Uterus (tissue), 4 donors: ENCODE data around the gene UGGT1. TPM values are rescaled to one million over a fixed set of nuclear protein-coding genes. Genes with fewer than 3 reads are reported as not detected.

Source experiments
- DNase-seq, 2 donors: peaks; one replicate each; pipeline ENCODE4 v3.0.0-alpha.2; 2019 to 2020
- H3K27ac ChIP-seq, 2 donors: fragments of 200-600 bp; sonication (generic); 1 replicate in 1 of 2; 2 replicates in 1 of 2; pipeline ENCODE4 v1.5.1; 2016 to 2018
- H3K27me3 ChIP-seq, 2 donors: fragments of 200-600 bp; sonication (generic); one replicate each; pipeline ENCODE4 v1.5.1; 2018 to 2019; ENCODE audit warnings: control low read depth in 1 of 2
- H3K36me3 ChIP-seq, 2 donors: fragments of 200-600 bp; sonication (generic); one replicate each; pipeline ENCODE4 v1.5.1; 2019; ENCODE audit warnings: control low read depth in 1 of 2
- H3K4me1 ChIP-seq, 2 donors: fragments of 200-600 bp; sonication (generic); one replicate each; pipeline ENCODE4 v1.5.1; 2018 to 2019; ENCODE audit warnings: control low read depth in 1 of 2
- H3K4me3 ChIP-seq, 2 donors: fragments of 200-600 bp; sonication (generic); 1 replicate in 1 of 2; 2 replicates in 1 of 2; pipeline ENCODE4 v1.5.1; 2018 to 2019; ENCODE audit warnings: mild to moderate bottlenecking in 1 of 2
- H3K9me3 ChIP-seq, 2 donors: fragments of 200-600 bp; sonication (generic); one replicate each; pipeline ENCODE4 v1.5.1; 2019; ENCODE audit warnings: control low read depth in 1 of 2
- POLR2A ChIP-seq, 2 donors: fragments of 450-650 bp; IDR thresholded peaks; one replicate each; pipeline ENCODE4 v1.6.1; 2016; ENCODE audit warnings: antibody characterized with exemption in 2 of 2, mild to moderate bottlenecking in 1 of 2, moderate library complexity in 1 of 2
- intact Hi-C: fragments of 100-400 bp; cut with DNase I; formaldehyde crosslinking; loops from one replicate; pipeline ENCODE4 v1.15.1; 2023; ENCODE audit warnings: low total_unique reads
- total RNA-seq, 4 donors: library from RNA; depleted of rRNA in 3 of 4; stranded (reverse); fragments of >200 nt in 3 of 4; gene quantifications; one replicate each; pipeline versions ENCODE4 v1.1.0 to v1.2.4, GENCODE V29; 2014 to 2023
- TF ChIP-seq, protein P1 (sequence below), 4 experiments: fragments of 200-600 bp in 2 of 4; fragments of 450-650 bp in 2 of 4; sonication (generic) in 2 of 4; IDR thresholded peaks; one replicate each; pipeline ENCODE4 v1.5.1; 2016 to 2019; ENCODE audit warnings: antibody characterized with exemption in 4 of 4, mild to moderate bottlenecking in 2 of 4, moderate library complexity in 1 of 4
- donor health status: DM: yes; HTN: yes; CAD: no.

Gene UGGT1
- total RNA-seq, 4 donors from 2014 or later, result 24.4 to 66.2 (median 35.0) TPM

DNA sequence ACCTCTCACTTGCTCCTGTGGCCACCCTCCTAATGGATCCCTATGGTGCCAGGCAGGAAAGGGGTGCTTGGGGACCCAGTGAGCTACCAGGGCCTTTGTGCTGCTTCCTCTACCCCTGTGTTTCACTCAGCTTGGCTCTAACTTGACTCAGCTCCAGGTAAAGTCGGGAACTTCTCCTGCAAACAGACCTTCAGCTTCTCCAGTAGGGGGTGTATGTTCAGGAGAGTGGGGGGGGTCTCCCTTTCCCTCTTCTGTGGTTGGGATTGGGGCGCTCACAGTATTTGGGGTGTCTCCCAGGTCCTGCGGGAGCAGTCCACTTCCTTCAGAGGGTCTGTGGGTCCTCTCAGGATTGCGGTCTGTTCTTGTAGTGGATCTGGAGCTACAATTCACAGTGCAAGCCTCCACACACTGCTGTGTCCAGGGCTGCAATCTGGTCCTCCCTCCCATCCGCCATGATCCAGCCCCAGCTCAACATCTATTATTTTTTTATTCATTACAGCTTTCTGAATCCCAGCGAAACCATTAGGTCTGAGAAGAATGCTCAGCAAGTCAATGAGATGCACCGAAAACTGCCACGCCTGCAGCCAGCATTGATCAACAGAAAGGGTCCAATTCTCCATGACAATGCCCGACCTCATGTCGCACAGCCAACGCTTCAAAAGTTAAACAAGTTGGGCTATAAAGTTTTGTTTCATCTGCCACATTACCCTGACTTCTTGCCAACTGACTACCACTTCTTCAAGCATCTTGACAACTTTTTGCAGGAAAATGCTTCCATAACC is 36.7 kb upstream of the UGGT1 start:
- no peak for DNase-seq
- H3K27me3 ChIP-seq, result no peaks in the 10 kb centered on the region
- no peak overlapping the region for H3K4me3 ChIP-seq
- no peaks in the 10 kb centered on the region for H3K4me1 ChIP-seq
- H3K27ac ChIP-seq, result no peak overlapping the region
- H3K36me3 ChIP-seq, result no peaks in the 10 kb centered on the region
- no peaks in the 10 kb centered on the region for H3K9me3 ChIP-seq
- TF ChIP-seq, protein P1, sequence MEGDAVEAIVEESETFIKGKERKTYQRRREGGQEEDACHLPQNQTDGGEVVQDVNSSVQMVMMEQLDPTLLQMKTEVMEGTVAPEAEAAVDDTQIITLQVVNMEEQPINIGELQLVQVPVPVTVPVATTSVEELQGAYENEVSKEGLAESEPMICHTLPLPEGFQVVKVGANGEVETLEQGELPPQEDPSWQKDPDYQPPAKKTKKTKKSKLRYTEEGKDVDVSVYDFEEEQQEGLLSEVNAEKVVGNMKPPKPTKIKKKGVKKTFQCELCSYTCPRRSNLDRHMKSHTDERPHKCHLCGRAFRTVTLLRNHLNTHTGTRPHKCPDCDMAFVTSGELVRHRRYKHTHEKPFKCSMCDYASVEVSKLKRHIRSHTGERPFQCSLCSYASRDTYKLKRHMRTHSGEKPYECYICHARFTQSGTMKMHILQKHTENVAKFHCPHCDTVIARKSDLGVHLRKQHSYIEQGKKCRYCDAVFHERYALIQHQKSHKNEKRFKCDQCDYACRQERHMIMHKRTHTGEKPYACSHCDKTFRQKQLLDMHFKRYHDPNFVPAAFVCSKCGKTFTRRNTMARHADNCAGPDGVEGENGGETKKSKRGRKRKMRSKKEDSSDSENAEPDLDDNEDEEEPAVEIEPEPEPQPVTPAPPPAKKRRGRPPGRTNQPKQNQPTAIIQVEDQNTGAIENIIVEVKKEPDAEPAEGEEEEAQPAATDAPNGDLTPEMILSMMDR (IDR thresholded peaks at IDR 0.05), result no peak
- no peak for TF ChIP-seq POLR2A (IDR thresholded peaks at IDR 0.05)
- intact Hi-C loops, result no loop called here

DNA sequence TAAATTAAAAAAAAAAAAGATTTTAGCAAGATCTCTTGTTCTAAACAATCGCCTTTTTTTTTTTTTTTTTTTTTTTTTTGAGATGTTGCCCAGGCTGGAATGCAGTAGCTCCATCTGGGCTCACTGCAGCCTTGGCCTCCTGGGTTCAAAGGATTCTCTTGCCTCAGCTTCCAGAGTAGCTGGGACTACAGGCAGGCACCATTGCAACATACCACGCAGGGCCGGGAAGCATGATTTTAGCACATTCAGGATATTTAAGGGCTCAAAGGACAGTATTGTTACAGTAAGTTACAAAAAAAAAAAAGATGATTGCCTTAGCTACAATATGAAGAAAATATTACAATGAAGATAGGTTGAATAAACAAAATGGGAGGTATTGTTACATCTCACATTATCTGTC is 33.7 kb upstream of the UGGT1 start:
- no peaks in the 10 kb centered on the region for H3K4me1 ChIP-seq
- no peak for DNase-seq
- intact Hi-C loops, result no loop called here
- no peaks in the 10 kb centered on the region for H3K9me3 ChIP-seq
- no peak overlapping the region for H3K27ac ChIP-seq
- TF ChIP-seq POLR2A (IDR thresholded peaks at IDR 0.05), result no peak
- TF ChIP-seq, protein P1 (IDR thresholded peaks at IDR 0.05), result no peak
- no peaks in the 10 kb centered on the region for H3K36me3 ChIP-seq
- H3K4me3 ChIP-seq, result no peak overlapping the region
- no peaks in the 10 kb centered on the region for H3K27me3 ChIP-seq

DNA sequence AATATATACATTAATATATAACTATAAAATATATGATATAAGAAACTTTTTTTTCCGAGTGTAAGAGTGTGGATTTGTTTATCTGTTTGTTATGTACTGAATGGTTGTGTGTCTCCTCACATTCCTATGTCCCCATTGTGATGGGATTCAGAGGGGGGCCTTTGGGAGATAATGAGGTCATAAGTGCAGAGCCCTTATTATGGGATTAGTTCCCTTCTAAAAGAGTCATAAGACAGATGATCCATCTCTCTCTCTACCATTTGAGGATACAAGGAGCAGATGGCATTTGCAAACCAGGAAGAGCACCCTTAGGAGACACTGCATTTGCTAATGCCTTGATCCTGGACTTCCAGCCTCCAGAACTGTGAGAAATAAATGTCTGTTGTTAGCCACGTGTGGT is 32.9 kb upstream of the UGGT1 start:
- Histone ChIP-seq H3K27ac (no peak overlapping the region), H3K9me3 (no peaks in the 10 kb centered on the region), H3K4me3 (no peak overlapping the region), H3K36me3 (no peaks in the 10 kb centered on the region), H3K27me3 (no peaks in the 10 kb centered on the region), H3K4me1 (no peaks in the 10 kb centered on the region)
- TF ChIP-seq, protein P1 (IDR thresholded peaks at IDR 0.05), result no peak
- no peak for TF ChIP-seq POLR2A (IDR thresholded peaks at IDR 0.05)
- intact Hi-C loops, result no loop called here
- no peak for DNase-seq

DNA sequence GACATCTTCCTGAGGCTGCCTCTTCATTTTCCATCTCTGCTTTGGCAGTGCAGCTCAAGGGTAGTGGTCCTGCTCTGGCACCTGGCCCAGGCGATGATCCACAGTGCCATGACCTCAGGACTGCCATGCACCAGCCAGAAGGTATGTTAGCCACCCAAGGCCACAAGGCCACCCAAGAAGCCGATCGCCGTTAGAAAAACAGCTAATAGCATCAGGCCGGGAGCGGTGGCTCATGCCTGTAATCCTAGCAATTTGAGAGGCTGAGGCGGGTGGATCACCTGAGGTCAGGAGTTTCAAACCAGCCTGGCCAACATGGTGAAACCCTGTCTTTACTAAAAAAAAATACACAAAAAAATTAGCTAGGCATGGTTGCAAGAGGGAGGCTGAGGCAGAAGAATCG is 28.4 kb upstream of the UGGT1 start:
- no peak for DNase-seq
- no peaks in the 10 kb centered on the region for H3K27me3 ChIP-seq
- TF ChIP-seq POLR2A (IDR thresholded peaks at IDR 0.05), result no peak
- TF ChIP-seq, protein P1 (IDR thresholded peaks at IDR 0.05), result no peak
- no peaks in the 10 kb centered on the region for H3K36me3 ChIP-seq
- intact Hi-C loops, result no loop called here
- no peak overlapping the region for H3K4me3 ChIP-seq
- no peak overlapping the region for H3K27ac ChIP-seq
- H3K9me3 ChIP-seq, result no peaks in the 10 kb centered on the region
- no peaks in the 10 kb centered on the region for H3K4me1 ChIP-seq

DNA sequence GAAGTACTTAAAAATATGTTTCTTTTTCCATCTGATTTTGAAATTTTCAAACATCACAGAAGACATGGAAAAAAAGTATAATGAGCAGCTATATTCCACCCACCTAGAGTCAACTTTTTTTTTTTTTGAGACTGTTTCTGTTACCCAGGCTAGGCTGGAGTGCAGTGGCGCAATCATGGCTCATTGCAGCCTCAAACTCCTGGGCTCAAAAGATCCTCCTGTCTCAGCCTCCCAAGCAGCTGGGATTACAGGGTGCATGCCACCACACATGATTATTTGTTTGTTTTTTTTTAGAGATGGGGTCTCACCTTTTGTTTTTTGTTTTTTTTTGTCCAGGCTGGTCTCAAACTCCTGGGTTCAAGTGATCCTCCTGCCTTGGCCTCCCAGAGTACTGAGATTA is 26.6 kb upstream of the UGGT1 start:
- intact Hi-C loops, result no loop called here

More for the DNA sequence above, 26.6 kb upstream of the UGGT1 start:
- no peak for DNase-seq
- H3K27ac ChIP-seq, result no peak overlapping the region
- no peak overlapping the region for H3K4me3 ChIP-seq
- H3K9me3 ChIP-seq, result no peaks in the 10 kb centered on the region
- no peaks in the 10 kb centered on the region for H3K4me1 ChIP-seq
- no peak for TF ChIP-seq POLR2A (IDR thresholded peaks at IDR 0.05)
- TF ChIP-seq, protein P1 (IDR thresholded peaks at IDR 0.05), result no peak
- H3K36me3 ChIP-seq, result no peaks in the 10 kb centered on the region
- no peaks in the 10 kb centered on the region for H3K27me3 ChIP-seq
